HUES64 (cell line): ENCODE data around the gene ARHGAP6.

Source experiments
- H3K27ac ChIP-seq: 2 replicates; pipeline ENCODE4 v1.7.0; 2013; ENCODE audit warnings: low read depth, low read length, inconsistent platforms
- H3K27me3 ChIP-seq: 2 replicates; pipeline ENCODE4 v1.6.1; 2013; ENCODE audit warnings: mild to moderate bottlenecking, low read length; ENCODE audit not compliant: insufficient read depth
- H3K36me3 ChIP-seq: 2 replicates; pipeline ENCODE4 v1.6.1; 2013; ENCODE audit warnings: mild to moderate bottlenecking, low read length; ENCODE audit not compliant: insufficient read depth
- H3K4me1 ChIP-seq: 2 replicates; pipeline ENCODE4 v1.6.1; 2013; ENCODE audit warnings: mild to moderate bottlenecking, low read length, moderate library complexity; ENCODE audit not compliant: insufficient read depth
- H3K4me3 ChIP-seq: 2 replicates; pipeline ENCODE4 v1.5.1; 2013; ENCODE audit warnings: mild to moderate bottlenecking, low read length, moderate library complexity
- H3K9ac ChIP-seq: 2 replicates; pipeline ENCODE4 v1.6.1; 2013; ENCODE audit warnings: mild to moderate bottlenecking, low read depth, low read length
- H3K9me3 ChIP-seq: 2 replicates; pipeline ENCODE4 v1.6.1; 2013; ENCODE audit warnings: low read depth, low read length; ENCODE audit not compliant: insufficient read depth
- WGBS: fragments of 150-250, 120-280 bp; methylation state at CpG from one replicate; pipeline ENCODE4 v1.1.7; 2013; ENCODE audit warnings: missing lambda C conversion rate; 5-methylcytosine and 5-hydroxymethylcytosine counted together

Gene ARHGAP6

DNA sequence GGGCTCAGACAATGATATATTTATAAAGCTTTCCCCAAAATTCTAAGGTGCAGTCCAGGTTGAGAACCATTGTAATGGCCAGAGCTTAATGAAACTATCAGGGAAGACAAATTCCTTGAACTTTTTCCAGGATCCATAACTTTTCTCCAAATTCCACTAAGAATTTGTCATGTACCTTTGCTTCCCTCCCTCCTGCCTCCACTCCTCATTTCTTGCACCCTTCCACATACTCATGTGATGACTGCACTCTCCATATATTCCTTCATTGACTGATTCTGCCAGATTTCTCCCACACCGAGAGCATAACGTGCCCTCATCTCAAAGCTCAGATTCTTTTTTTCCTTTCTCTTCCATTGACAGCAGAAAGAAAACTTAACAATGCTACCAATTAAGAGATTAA, 393.4 kb downstream of the ARHGAP6 start:
- Histone ChIP-seq H3K27me3 (no peaks in the 10 kb centered on the region), H3K4me3 (no peak overlapping the region), H3K9ac (no peak overlapping the region), H3K36me3 (no peaks in the 10 kb centered on the region), H3K9me3 (no peaks in the 10 kb centered on the region), H3K4me1 (no peaks in the 10 kb centered on the region), H3K27ac (no peak overlapping the region)
- 94% methylated on average over 2 of the region's 2 CpGs for WGBS

GRCh38 chrX:11269996-11270395, 395.7 kb downstream of the ARHGAP6 start:
- no peaks in the 10 kb centered on the region for H3K27me3 ChIP-seq
- 92% methylated on average over 3 of the region's 3 CpGs for WGBS

GRCh38 chrX:11269006-11269405, 396.7 kb downstream of the ARHGAP6 start:
- Histone ChIP-seq H3K4me1 (no peaks in the 10 kb centered on the region), H3K9ac (no peak overlapping the region), H3K4me3 (no peak overlapping the region), H3K9me3 (no peaks in the 10 kb centered on the region), H3K27ac (no peak overlapping the region), H3K27me3 (no peaks in the 10 kb centered on the region), H3K36me3 (no peaks in the 10 kb centered on the region)
- WGBS: 97% methylated on average over 2 of the region's 3 CpGs

More at GRCh38 chrX:11269996-11270395, 395.7 kb downstream of the ARHGAP6 start:
- Histone ChIP-seq H3K27ac (no peak overlapping the region), H3K9me3 (no peaks in the 10 kb centered on the region), H3K4me3 (no peak overlapping the region), H3K9ac (no peak overlapping the region), H3K36me3 (no peaks in the 10 kb centered on the region), H3K4me1 (no peaks in the 10 kb centered on the region)

DNA sequence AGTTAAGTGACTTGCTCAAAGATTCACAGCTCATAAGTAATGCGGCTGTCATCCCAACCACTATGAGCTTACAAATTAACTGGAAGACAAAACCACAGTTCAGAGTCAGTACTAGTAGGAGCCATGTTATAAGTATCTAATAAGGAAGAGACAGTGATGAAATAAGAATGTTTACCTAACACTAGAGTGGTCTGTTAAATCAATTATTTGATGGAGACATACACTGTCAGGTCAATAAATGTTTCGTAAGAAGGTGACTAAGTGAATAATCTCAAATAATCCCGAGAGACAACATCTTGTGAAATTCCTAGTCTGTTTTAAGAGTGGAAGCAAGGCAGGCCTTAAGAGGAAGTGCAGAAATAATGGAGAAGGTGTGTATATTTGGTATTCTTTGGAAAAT, 398.3 kb downstream of the ARHGAP6 start:
- H3K4me1 ChIP-seq: no peaks in the 10 kb centered on the region
- H3K9ac ChIP-seq: no peak overlapping the region
- WGBS: 96% methylated on average over 2 of the region's 3 CpGs
- no peak overlapping the region for H3K4me3 ChIP-seq
- H3K27ac ChIP-seq: no peak overlapping the region
- H3K9me3 ChIP-seq: no peaks in the 10 kb centered on the region
- H3K36me3 ChIP-seq: no peaks in the 10 kb centered on the region
- no peaks in the 10 kb centered on the region for H3K27me3 ChIP-seq

GRCh38 chrX:11266573-11267003, 399.1 kb downstream of the ARHGAP6 start:
- 100% methylated on average over 5 of the region's 5 CpGs for WGBS
- Histone ChIP-seq H3K4me1 (no peaks in the 10 kb centered on the region), H3K9me3 (no peaks in the 10 kb centered on the region), H3K36me3 (no peaks in the 10 kb centered on the region), H3K27ac (no peak overlapping the region), H3K9ac (no peak overlapping the region), H3K4me3 (no peak overlapping the region), H3K27me3 (no peaks in the 10 kb centered on the region)

DNA sequence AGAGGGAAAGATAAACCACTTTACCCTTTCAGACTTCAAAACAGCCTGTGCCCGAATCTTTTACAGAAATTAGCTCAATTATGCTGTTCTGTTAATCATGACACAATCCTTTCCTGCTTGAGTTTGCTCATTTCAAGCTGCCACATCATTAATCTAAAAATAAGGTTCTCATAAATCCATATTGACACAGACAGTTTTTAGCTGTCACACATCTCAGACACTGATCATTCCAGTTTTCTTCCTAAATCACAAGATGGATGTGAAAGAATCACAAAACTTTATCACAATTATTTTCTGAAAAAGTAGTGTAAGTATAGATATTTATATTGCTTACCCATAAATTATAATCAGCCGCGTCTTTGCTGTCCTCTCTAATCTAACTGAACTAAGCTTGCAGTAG, 400.4 kb downstream of the ARHGAP6 start:
- WGBS: 100% methylated on average over 1 of the region's 3 CpGs
- Histone ChIP-seq H3K9me3 (no peaks in the 10 kb centered on the region), H3K4me3 (no peak overlapping the region), H3K4me1 (no peaks in the 10 kb centered on the region), H3K27ac (no peak overlapping the region), H3K9ac (no peak overlapping the region), H3K36me3 (no peaks in the 10 kb centered on the region), H3K27me3 (no peaks in the 10 kb centered on the region)

GRCh38 chrX:11264925-11265324, 400.8 kb downstream of the ARHGAP6 start:
- H3K36me3 ChIP-seq: no peaks in the 10 kb centered on the region
- no peak overlapping the region for H3K27ac ChIP-seq
- no peaks in the 10 kb centered on the region for H3K27me3 ChIP-seq
- H3K9me3 ChIP-seq: no peaks in the 10 kb centered on the region
- no peaks in the 10 kb centered on the region for H3K4me1 ChIP-seq
- 100% methylated on average over 1 of the region's 1 CpG for WGBS
- no peak overlapping the region for H3K4me3 ChIP-seq
- no peak overlapping the region for H3K9ac ChIP-seq

GRCh38 chrX:11261260-11261659, 404.5 kb downstream of the ARHGAP6 start:
- H3K27me3 ChIP-seq: no peaks in the 10 kb centered on the region
- no peaks in the 10 kb centered on the region for H3K4me1 ChIP-seq
- WGBS: no CpG with 5 or more reads among the region's 1 CpG
- no peak overlapping the region for H3K4me3 ChIP-seq
- no peaks in the 10 kb centered on the region for H3K9me3 ChIP-seq
- H3K36me3 ChIP-seq: no peaks in the 10 kb centered on the region
- H3K9ac ChIP-seq: no peak overlapping the region
- H3K27ac ChIP-seq: no peak overlapping the region

GRCh38 chrX:11259437-11259836, 406.3 kb downstream of the ARHGAP6 start:
- H3K27ac ChIP-seq: no peak overlapping the region
- H3K4me1 ChIP-seq: no peaks in the 10 kb centered on the region
- H3K9me3 ChIP-seq: no peaks in the 10 kb centered on the region
- no CpG with 5 or more reads among the region's 1 CpG for WGBS
- H3K36me3 ChIP-seq: no peaks in the 10 kb centered on the region
- H3K27me3 ChIP-seq: no peaks in the 10 kb centered on the region
- H3K4me3 ChIP-seq: no peak overlapping the region
- H3K9ac ChIP-seq: no peak overlapping the region

DNA sequence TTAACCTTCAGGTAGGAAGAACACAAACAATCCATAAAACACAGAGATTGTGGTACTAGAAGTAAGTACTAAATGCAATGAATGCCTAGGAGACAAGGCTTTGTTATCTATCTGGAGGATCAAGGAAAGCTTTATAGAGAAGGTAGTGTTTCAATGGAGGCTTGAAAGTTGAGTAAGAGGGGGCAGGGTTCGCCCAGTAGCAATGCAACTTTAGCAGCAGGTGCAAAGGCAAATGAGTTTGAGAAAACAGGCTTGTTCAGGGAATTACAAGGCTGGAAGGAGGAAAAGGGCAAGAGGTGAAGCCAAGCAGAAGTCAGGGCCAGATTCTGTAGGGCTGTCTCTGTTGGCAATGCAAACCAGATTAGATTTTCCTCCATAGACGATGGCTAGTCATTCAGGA, 408.0 kb downstream of the ARHGAP6 start:
- 87% methylated on average over 2 of the region's 2 CpGs for WGBS
- Histone ChIP-seq H3K27ac (no peak overlapping the region), H3K9ac (no peak overlapping the region), H3K4me3 (no peak overlapping the region), H3K9me3 (no peaks in the 10 kb centered on the region), H3K4me1 (no peaks in the 10 kb centered on the region), H3K36me3 (no peaks in the 10 kb centered on the region), H3K27me3 (no peaks in the 10 kb centered on the region)

DNA sequence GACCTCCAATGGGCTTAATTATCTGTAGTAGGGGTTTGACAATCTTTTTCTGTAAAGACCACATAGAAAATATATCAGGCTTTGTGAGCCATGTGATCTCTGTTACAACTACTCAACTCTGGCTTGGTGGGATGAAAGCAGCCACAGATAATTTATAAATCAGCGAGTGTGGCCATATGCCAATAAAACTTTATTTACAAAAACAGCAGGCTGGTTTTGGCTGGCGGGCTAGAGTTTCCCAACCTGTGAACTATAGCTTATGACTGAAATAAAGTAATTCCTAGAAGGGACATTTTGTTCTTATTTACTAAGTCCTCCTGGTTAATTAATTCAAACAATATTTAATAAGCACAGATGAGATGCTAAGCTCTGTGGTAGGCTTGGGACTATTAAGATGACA, 408.4 kb downstream of the ARHGAP6 start:
- Histone ChIP-seq H3K4me3 (no peak overlapping the region), H3K9me3 (no peaks in the 10 kb centered on the region), H3K9ac (no peak overlapping the region), H3K27ac (no peak overlapping the region), H3K36me3 (no peaks in the 10 kb centered on the region), H3K4me1 (no peaks in the 10 kb centered on the region), H3K27me3 (no peaks in the 10 kb centered on the region)
- no CpG with 5 or more reads among the region's 2 CpGs for WGBS

DNA sequence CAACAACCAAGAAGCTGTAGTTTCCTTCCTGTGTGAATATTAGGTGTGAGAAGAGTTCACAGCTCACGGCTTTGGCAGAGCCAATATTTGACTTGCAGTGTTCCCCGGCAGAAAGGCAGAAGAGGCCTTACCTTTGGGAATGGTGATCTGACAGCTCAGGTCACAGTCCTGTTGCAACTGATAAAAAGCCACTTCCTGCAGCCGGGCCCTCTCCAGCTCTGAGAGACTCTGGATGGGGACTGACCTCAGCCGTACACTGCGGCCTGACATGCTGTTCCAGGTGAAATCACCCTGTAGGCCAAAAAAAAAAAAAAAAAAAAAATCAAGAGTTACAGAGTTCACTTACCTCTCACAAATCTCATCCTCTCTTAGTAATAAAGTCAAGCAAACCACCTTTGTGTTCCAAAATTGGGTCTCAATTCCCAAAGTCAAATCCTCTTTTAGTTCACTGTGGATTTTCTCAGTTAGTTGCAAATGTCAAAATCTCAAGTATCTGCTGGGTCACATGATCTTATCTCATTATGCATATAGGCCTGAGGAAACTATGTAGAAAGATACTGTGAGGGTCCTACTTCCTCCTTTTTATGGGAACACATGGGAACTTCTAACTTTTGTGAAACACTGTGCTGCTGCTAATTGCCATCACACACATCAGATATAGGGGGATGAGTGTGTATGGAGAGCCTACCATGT, 411.2 kb downstream of the ARHGAP6 start:
- Histone ChIP-seq H3K4me3 (no peak overlapping the region), H3K9ac (no peak overlapping the region), H3K9me3 (no peaks in the 10 kb centered on the region), H3K4me1 (no peaks in the 10 kb centered on the region), H3K27ac (no peak overlapping the region), H3K36me3 (no peaks in the 10 kb centered on the region), H3K27me3 (no peaks in the 10 kb centered on the region)
- 86% methylated on average over 5 of the region's 5 CpGs for WGBS
